GM10266 (cell line): ENCODE data around the gene C19orf44.

Experiments
- DNase-seq: peaks from one replicate; pipeline ENCODE4 v3.0.0; 2012; ENCODE audit errors: extremely low spot score
- TF ChIP-seq, protein P1 (sequence below): IDR thresholded peaks from 2 replicates; pipeline ENCODE4 v1.5.1; 2012; ENCODE audit warnings: mild to moderate bottlenecking, low read depth; ENCODE audit not compliant: control insufficient read depth, insufficient read depth; ENCODE audit errors: missing control alignments

Gene C19orf44

DNA sequence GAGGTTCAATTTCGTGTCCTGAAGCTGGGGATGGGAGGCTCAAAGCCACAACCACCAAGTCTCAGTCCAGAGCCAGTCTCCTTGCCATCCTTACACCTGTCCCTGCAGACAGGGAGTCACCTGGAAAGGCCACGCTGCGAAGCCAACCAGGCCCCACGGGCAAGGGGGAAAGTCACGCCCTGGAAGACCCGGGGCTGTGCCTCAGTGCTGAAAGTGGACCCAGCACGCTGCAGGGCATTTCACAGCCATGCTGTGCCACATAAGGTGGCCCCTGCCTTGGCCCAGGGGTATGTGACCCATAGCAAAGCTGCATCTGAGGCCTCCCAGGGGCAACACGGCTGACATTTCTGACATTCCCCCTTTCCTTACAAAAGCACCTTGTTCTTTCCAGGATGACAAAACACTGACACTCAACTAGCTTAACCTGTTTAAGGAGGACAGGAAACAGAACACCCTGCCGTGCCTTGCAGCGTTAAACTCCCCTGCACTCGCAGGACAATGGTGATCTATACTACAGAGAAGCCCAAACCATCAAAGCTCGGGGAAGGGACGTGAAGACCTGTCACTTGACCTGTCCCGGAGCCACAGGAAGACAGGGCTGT, 31.2 kb downstream of the C19orf44 start:
- TF ChIP-seq, protein P1, sequence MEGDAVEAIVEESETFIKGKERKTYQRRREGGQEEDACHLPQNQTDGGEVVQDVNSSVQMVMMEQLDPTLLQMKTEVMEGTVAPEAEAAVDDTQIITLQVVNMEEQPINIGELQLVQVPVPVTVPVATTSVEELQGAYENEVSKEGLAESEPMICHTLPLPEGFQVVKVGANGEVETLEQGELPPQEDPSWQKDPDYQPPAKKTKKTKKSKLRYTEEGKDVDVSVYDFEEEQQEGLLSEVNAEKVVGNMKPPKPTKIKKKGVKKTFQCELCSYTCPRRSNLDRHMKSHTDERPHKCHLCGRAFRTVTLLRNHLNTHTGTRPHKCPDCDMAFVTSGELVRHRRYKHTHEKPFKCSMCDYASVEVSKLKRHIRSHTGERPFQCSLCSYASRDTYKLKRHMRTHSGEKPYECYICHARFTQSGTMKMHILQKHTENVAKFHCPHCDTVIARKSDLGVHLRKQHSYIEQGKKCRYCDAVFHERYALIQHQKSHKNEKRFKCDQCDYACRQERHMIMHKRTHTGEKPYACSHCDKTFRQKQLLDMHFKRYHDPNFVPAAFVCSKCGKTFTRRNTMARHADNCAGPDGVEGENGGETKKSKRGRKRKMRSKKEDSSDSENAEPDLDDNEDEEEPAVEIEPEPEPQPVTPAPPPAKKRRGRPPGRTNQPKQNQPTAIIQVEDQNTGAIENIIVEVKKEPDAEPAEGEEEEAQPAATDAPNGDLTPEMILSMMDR = no peak
- DNase-seq = no peak

GRCh38 chr19:16527971-16528521, 31.9 kb downstream of the C19orf44 start:
- no peak for DNase-seq
- TF ChIP-seq, protein P1 = peak; percentile 56

GRCh38 chr19:16529466-16530144, 33.4 kb downstream of the C19orf44 start:
- TF ChIP-seq, protein P1 = no peak
- no peak for DNase-seq

- no peak for DNase-seq
Observed at GRCh38 chr19:16530540-16531379, 34.6 kb downstream of the C19orf44 start.

DNA sequence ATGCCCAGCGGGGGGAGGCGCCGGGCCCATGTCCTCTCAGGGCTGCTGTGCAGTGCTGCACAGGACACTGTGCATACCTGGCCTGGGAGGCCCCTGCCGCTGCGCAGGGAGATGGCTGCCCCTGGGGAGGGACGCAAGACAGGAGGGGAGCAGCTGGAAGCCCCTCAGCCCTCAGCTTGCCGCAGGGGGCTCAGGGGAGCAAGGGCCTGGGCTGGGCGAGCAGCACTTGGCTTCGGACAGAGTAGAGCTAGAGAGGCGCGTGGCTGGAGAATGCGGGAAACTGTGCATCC, 35.1 kb downstream of the C19orf44 start:
- TF ChIP-seq, protein P1 = no peak

More at GRCh38 chr19:16530540-16531379, 34.6 kb downstream of the C19orf44 start:
- TF ChIP-seq, protein P1 = no peak

DNA sequence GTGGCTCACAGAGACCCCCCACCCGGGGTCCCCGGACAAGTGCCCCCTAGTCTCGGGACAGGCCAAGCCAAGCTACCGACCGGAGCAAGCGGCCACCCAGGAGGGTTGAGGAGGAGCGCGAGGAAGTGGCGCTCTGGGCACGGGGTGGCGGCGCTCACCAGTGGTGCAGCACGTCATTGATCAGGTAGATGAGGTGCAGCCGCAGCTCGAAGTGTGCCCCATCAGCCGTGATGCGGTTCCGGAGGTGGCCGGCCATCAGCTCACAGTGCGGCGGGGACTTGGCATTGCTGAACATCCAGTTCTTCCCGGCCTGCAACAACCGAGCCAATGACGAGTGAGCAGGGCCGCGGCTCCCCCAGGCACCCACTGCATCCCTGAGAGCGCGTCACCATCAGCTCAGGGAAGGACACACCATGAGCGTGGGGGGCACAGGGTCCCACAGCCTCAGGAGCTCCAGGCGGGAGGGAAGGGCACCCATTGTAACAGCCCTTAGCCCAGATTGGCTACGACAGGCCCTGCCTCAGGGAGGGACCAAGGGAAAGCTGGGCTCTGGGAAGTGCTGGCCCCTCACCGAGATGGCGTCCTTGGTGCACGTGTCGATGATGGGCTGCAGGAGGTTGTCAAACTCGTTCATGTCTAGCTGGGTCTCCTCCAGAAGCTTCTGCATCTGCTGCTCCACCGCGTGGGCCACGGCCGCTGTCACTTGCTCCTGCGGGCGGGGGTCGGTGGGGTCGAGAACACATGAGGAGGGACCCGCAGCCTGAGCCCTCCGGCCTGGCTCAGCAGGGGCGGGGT, 36.4 kb downstream of the C19orf44 start:
- TF ChIP-seq, protein P1 = no peak
- peak; percentile 21 for DNase-seq

More for the DNA sequence above, 35.1 kb downstream of the C19orf44 start:
- no peak for DNase-seq
